Activated gamma-delta T cell treated with Interleukin-2 at 50 U/mL for 16 hours (primary cell): ENCODE data around the gene SEZ6L.
A peak's percentile ranks its signal among the peaks of the same experiment; 100 is the strongest.

ENCODE experiments used
- DNase-seq: peaks from one replicate; pipeline ENCODE4 v3.0.0-alpha.2; 2020

The SEZ6L gene

GRCh38 chr22:26302726-26303125 lies 133.5 kb downstream of the SEZ6L start:
- no peak for DNase-seq

- DNase-seq, result no peak
Measured at GRCh38 chr22:26303475-26303874, 134.2 kb downstream of the SEZ6L start.

- no peak for DNase-seq
Measured at GRCh38 chr22:26304730-26305129, 135.5 kb downstream of the SEZ6L start.

GRCh38 chr22:26308467-26308866 lies 139.2 kb downstream of the SEZ6L start:
- no peak for DNase-seq

- DNase-seq, result no peak
Measured at GRCh38 chr22:26310616-26311015, 141.4 kb downstream of the SEZ6L start.

- no peak for DNase-seq
Measured at GRCh38 chr22:26313291-26313690, 144.0 kb downstream of the SEZ6L start.

GRCh38 chr22:26314171-26314570 lies 144.9 kb downstream of the SEZ6L start:
- no peak for DNase-seq

GRCh38 chr22:26314656-26315055 lies 145.4 kb downstream of the SEZ6L start:
- DNase-seq, result no peak

- DNase-seq, result no peak
Measured at GRCh38 chr22:26316732-26317285, 147.5 kb downstream of the SEZ6L start.

GRCh38 chr22:26318975-26319374 lies 149.7 kb downstream of the SEZ6L start:
- no peak for DNase-seq

GRCh38 chr22:26320447-26320846 lies 151.2 kb downstream of the SEZ6L start:
- no peak for DNase-seq

GRCh38 chr22:26321469-26321913 lies 152.2 kb downstream of the SEZ6L start:
- no peak for DNase-seq

- no peak for DNase-seq
Measured at GRCh38 chr22:26322179-26322905, 153.1 kb downstream of the SEZ6L start.

GRCh38 chr22:26323013-26323412 lies 153.8 kb downstream of the SEZ6L start:
- no peak for DNase-seq

- DNase-seq, result no peak
Measured at GRCh38 chr22:26324150-26324549, 154.9 kb downstream of the SEZ6L start.

GRCh38 chr22:26325641-26326040 lies 156.4 kb downstream of the SEZ6L start:
- no peak for DNase-seq

GRCh38 chr22:26326803-26327202 lies 157.5 kb downstream of the SEZ6L start:
- no peak for DNase-seq

GRCh38 chr22:26327306-26327705 lies 158.0 kb downstream of the SEZ6L start:
- DNase-seq, result no peak

- DNase-seq, result no peak
Measured at GRCh38 chr22:26328221-26328620, 159.0 kb downstream of the SEZ6L start.

GRCh38 chr22:26330971-26331625 lies 161.8 kb downstream of the SEZ6L start:
- DNase-seq, result peak; percentile 37

GRCh38 chr22:26333088-26333800 lies 164.0 kb downstream of the SEZ6L start:
- DNase-seq, result no peak

GRCh38 chr22:26334232-26334631 lies 165.0 kb downstream of the SEZ6L start:
- DNase-seq, result no peak

GRCh38 chr22:26336773-26337172 lies 167.5 kb downstream of the SEZ6L start:
- DNase-seq, result no peak

GRCh38 chr22:26339755-26340154 lies 170.5 kb downstream of the SEZ6L start:
- no peak for DNase-seq
